Muscle of leg (tissue), 11 donors: ENCODE measurements around the gene KDM5D. TPM values are rescaled to one million over a fixed set of nuclear protein-coding genes. Genes with fewer than 3 reads are reported as not detected.

Source experiments
- DNase-seq: peaks from one replicate; pipeline ENCODE4 v3.0.0; 2013
- H3K27ac ChIP-seq: one replicate; pipeline ENCODE4 v1.5.1; 2013; ENCODE audit warnings: mild to moderate bottlenecking, low read length, control low read depth
- H3K27me3 ChIP-seq: one replicate; pipeline ENCODE4 v1.6.1; 2013; ENCODE audit warnings: low read length; ENCODE audit not compliant: control insufficient read depth, insufficient read depth
- H3K36me3 ChIP-seq: one replicate; pipeline ENCODE4 v1.6.1; 2013; ENCODE audit warnings: low read length; ENCODE audit not compliant: control insufficient read depth, insufficient read depth
- H3K4me1 ChIP-seq: one replicate; pipeline ENCODE4 v1.6.1; 2013; ENCODE audit warnings: low read length; ENCODE audit not compliant: control insufficient read depth, insufficient read depth
- H3K4me3 ChIP-seq: one replicate; pipeline ENCODE4 v1.5.1; 2013; ENCODE audit warnings: low read length, control low read depth
- H3K9me3 ChIP-seq: replicated peaks from 2 replicates; pipeline ENCODE4 v1.6.1; 2013; ENCODE audit warnings: low read depth, low read length; ENCODE audit not compliant: control insufficient read depth
- WGBS: methylation state at CpG from one replicate; pipeline ENCODE4 v1.1.5; 2013; ENCODE audit warnings: missing lambda C conversion rate; ENCODE audit not compliant: insufficient coverage; 5-methylcytosine and 5-hydroxymethylcytosine counted together
- polyA plus RNA-seq, 8 donors: library from polyadenylated mRNA; unstranded; fragments of 120-200 nt; gene quantifications; one replicate each; pipeline versions ENCODE4 v1.2.1 to v1.2.3, GENCODE V29; 2013; ENCODE audit warnings: inconsistent platforms in 1 of 8, low replicate concordance in 1 of 8; ENCODE audit not compliant: insufficient read length in 8 of 8, insufficient read depth in 1 of 8
- total RNA-seq: library from RNA; stranded (reverse); fragments of 120-200 nt; gene quantifications from one replicate; pipeline ENCODE4 v1.2.4, GENCODE V29; 2013

Gene KDM5D
- total and polyA plus RNA-seq, 9 donors: 26.8 to 43.3 (median 32.6) TPM; not detected in 1

DNA sequence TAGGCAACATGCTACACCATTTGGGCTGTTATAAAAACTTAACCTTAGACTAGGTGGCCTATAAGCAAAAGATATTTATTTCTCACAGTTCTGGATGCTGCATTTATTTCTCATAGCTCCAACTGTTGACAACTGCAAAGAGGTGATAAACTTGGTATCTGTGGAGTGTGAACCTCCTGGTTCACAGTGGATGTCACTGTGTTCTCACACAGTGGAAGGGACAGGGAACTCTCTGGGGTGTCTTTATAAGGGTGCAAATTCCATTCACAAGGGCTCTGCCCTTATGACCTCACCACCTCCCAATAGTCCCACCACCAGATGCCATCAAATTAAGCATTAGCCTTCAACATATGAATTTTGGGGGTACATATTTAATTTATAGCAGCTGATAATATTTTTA lies 46.0 kb downstream of the KDM5D start:
- Histone ChIP-seq H3K27ac (no peak overlapping the region), H3K36me3 (no peaks in the 10 kb centered on the region)

DNA sequence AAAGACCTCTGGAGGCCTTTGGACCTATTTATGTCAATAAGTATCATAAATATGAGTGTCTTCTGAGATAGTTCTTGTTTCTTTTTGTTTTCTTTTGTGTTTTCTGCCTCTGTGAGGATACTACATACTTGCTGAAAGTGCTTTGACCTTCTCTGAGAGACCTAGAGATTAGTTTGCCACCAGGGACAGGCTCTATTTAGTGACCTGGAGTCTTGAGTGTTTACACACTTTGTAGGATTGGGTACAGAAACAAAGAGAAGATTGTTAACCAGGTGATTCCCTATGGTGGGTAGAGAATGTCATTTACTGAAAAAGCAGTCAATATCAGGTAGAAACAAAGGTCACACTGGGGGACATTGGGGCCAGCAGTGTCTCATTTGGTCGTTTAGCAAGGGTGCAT lies 63.7 kb downstream of the KDM5D start:
- Histone ChIP-seq H3K27me3 (no peaks in the 10 kb centered on the region), H3K27ac (no peak overlapping the region), H3K4me3 (no peak overlapping the region), H3K4me1 (no peaks in the 10 kb centered on the region), H3K9me3 (no peaks in the 10 kb centered on the region), H3K36me3 (no peaks in the 10 kb centered on the region)
- no CpG with 5 or more reads among the region's 1 CpG for WGBS
- DNase-seq: no peak

More for the DNA sequence above, 46.0 kb downstream of the KDM5D start:
- H3K9me3 ChIP-seq: no peaks in the 10 kb centered on the region
- H3K4me3 ChIP-seq: no peak overlapping the region
- DNase-seq: no peak
- no peaks in the 10 kb centered on the region for H3K27me3 ChIP-seq
- H3K4me1 ChIP-seq: no peaks in the 10 kb centered on the region
